GM21515 (cell line): ENCODE data around the gene FAM200B.
"Not testable (repeated sequence)": the region's sequence is repeated elsewhere in the genome, so short reads cannot be mapped to it uniquely, and the experiment has no call there.

ENCODE experiments used
- ATAC-seq: cut with Tn5 transposase; IDR thresholded peaks from one replicate; pipeline ENCODE4 v1.9.1; 2021; ENCODE audit not compliant: unreplicated experiment

Gene FAM200B

DNA sequence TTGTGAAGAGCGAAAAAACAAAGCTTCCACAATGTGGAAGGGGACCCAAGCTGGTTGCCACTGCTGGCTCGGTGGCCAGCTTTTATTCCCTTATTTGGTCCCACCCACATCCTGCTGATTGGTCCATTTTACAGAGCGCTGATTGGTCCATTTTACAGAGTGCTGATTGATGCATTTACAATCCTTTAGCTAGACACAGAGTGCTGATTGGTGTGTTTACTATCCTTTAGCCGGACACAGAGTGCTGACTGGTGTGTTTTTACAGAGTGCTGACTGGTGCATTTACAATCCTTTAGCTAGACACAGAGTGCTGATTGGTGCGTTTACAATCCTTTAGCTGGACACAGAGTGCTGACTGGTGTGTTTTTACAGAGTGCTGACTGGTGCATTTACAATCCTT, 51.4 kb downstream of the FAM200B start:
- ATAC-seq: not testable (repeated sequence)

- no peak for ATAC-seq
Observed at GRCh38 chr4:15735536-15735935, 53.9 kb downstream of the FAM200B start.

DNA sequence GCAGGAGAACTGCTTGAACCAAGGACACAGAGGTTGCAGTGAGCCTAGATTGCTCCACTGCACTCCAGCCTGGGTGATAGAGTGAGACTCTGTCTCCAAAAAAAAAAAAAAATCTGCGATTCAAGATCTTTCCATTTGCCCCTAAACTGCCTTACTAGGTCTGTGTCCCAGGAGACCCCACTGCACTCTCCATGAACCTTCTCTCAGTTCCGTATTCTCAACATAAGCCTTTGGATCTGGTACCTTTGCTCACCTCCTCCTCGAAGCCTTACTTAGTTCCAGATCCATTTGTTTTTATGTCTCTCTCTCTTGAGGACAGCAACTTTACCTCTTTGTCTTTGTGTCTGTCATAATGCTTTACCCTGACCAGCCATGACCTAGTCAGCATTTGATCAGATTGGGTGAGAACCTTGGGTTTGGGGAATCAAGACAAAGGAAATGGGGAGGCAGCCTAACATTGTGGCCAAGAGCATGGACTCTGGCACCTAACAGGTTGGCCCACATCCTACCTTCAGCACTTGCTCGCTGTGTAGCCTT, 55.0 kb downstream of the FAM200B start:
- ATAC-seq: no peak

- no peak for ATAC-seq
Observed at GRCh38 chr4:15737255-15737654, 55.6 kb downstream of the FAM200B start.

GRCh38 chr4:15738877-15739276, 57.2 kb downstream of the FAM200B start:
- ATAC-seq: no peak
